Measurements from ENCODE around the gene MYL12B. TPM values are rescaled to one million over a fixed set of nuclear protein-coding genes. Genes with fewer than 3 reads are reported as not detected.

The MYL12B gene
- total and polyA plus RNA-seq, 2 donors (not counting 3 experiments of a cell fraction or from before 2014, with no cell fraction given), result 634 to 724 TPM

DNA sequence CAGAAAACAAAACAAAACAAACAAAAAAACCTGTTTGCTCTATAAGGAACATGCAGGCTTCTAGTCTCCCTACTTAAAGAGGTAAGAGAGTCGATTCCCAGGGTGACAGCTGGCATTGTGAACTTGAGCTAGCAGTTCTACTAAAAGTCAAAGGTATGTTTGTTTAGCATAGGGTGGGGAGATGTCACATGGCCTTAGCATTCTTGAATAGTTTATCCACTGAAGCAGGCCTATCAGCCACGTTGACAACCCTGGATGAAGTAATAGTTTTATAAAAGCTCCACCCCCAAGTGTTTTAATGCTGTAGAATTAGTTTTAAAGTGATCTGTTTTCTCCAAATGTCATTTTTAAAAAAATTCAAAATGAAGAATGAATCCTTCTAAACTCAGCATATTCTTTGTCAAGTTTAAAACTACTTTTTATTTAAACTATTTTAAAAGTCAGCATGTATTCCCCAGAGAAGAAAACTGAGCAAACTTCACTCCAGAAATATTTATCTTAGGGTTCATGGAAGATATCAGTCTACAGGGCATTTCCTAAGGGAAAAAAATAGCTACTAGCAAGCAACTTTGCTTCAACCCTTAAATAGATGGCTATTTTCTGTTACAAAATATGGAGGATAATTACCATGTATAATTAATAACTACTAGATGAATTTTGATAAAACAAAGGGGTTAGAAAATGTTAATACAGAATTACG, 43.8 kb upstream of the MYL12B start:
- H3K27me3 ChIP-seq (ENCODE audit: control insufficient read depth in 2 of 2, insufficient read depth in 2 of 2, low read length in 2 of 2), result peaks cover 3 to 4% of the 10 kb centered on the region in 2 experiments
- intact Hi-C loops (cut with micrococcal nuclease), result no loop called here
- H3K9ac ChIP-seq (replicated peaks; ENCODE audit: extremely low read depth, insufficient read depth, low read length), result no peak overlapping the region
- H3K36me3 ChIP-seq (ENCODE audit: control insufficient read depth in 2 of 2, extremely low read depth in 1 of 2, insufficient read depth in 2 of 2, low read length in 2 of 2), result no peaks in the 10 kb centered on the region
- no peaks in the 10 kb centered on the region for H3K79me2 ChIP-seq (ENCODE audit: control insufficient read depth, insufficient read depth, low read length)
- FAIRE-seq, result no peak
- BruUV-seq (replicated peaks), result no TSS peak
- H3K27ac ChIP-seq (ENCODE audit: insufficient read depth, low read depth, low read length), result no peak overlapping the region
- H3K9me3 ChIP-seq (replicated peaks; ENCODE audit: control insufficient read depth, insufficient read depth, low read length), result no peaks in the 10 kb centered on the region
- no peaks in the 10 kb centered on the region for H3K4me1 ChIP-seq (ENCODE audit: control insufficient read depth, extremely low read depth, insufficient read depth, low read length)
- no peak overlapping the region for H2AFZ ChIP-seq (ENCODE audit: low read depth, low read length)
- dilution Hi-C loops (cut with MboI; ENCODE audit: extremely low pct_ligation_motif_present, low sequenced_read_pairs), result no loop called here
- H3K4me2 ChIP-seq (ENCODE audit: insufficient read depth, low read length), result no peak overlapping the region
- TF ChIP-seq MYC (IDR thresholded peaks at IDR 0.05; ENCODE audit: low read depth, low read length), result no peak
- no peak for TF ChIP-seq EZH2 (IDR thresholded peaks at IDR 0.05; ENCODE audit: borderline replicate concordance, low read depth, low read length, severe bottlenecking)
- TF ChIP-seq POLR2AphosphoS5 (IDR thresholded peaks at IDR 0.05; ENCODE audit: insufficient read depth, low read depth, low read length), result no peak
- no peak for TF ChIP-seq POLR2A (IDR thresholded peaks at IDR 0.05; ENCODE audit: low read depth, low read length)
- TF ChIP-seq JUN (IDR thresholded peaks at IDR 0.05; ENCODE audit: borderline replicate concordance, insufficient read depth, insufficient read length, low read depth), result no peak
- TF ChIP-seq FOS (IDR thresholded peaks at IDR 0.05; ENCODE audit: borderline replicate concordance, insufficient read depth, low read length), result no peak
- TF ChIP-seq, protein P1, sequence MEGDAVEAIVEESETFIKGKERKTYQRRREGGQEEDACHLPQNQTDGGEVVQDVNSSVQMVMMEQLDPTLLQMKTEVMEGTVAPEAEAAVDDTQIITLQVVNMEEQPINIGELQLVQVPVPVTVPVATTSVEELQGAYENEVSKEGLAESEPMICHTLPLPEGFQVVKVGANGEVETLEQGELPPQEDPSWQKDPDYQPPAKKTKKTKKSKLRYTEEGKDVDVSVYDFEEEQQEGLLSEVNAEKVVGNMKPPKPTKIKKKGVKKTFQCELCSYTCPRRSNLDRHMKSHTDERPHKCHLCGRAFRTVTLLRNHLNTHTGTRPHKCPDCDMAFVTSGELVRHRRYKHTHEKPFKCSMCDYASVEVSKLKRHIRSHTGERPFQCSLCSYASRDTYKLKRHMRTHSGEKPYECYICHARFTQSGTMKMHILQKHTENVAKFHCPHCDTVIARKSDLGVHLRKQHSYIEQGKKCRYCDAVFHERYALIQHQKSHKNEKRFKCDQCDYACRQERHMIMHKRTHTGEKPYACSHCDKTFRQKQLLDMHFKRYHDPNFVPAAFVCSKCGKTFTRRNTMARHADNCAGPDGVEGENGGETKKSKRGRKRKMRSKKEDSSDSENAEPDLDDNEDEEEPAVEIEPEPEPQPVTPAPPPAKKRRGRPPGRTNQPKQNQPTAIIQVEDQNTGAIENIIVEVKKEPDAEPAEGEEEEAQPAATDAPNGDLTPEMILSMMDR (IDR thresholded peaks at IDR 0.05; ENCODE audit: extremely low read depth in 1 of 2, insufficient read depth in 1 of 2, low read depth in 1 of 2, low read length in 2 of 2), result no peak
- TF ChIP-seq, protein P2, sequence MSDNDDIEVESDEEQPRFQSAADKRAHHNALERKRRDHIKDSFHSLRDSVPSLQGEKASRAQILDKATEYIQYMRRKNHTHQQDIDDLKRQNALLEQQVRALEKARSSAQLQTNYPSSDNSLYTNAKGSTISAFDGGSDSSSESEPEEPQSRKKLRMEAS (IDR thresholded peaks at IDR 0.05; ENCODE audit: insufficient read depth, insufficient read length), result no peak
- no peak for TF ChIP-seq GATA2 (IDR thresholded peaks at IDR 0.05; ENCODE audit: insufficient read depth, insufficient read length, low read depth, low read length)
- no peak for DNase-seq (ENCODE audit: low read depth, low spot score)
- H3K4me3 ChIP-seq (replicated peaks in 1 of 3; ENCODE audit: insufficient read depth in 1 of 3, low read depth in 1 of 3, low read length in 3 of 3), result no peak overlapping the region
- POLR2A ChIA-PET, result no interaction called here
- no peaks in the 10 kb centered on the region for H4K20me1 ChIP-seq (replicated peaks; ENCODE audit: control insufficient read depth, extremely low read depth, insufficient read depth, low read length)
- H3K9me1 ChIP-seq (replicated peaks; ENCODE audit: control insufficient read depth, extremely low read depth, insufficient read depth, low read length), result no peaks in the 10 kb centered on the region
- CTCF ChIA-PET, result interaction anchor here (1.1 to 1.3 kb wide), 3 partner anchors 11 to 67 kb away, joined by 3 read pairs; no protein-coding TSS in a partner anchor

Data from endothelial cell of umbilical vein (primary cell).